Upper lobe of left lung (tissue), 6 donors: Measurements from ENCODE around the gene MYLK. TPM values are rescaled to one million over a fixed set of nuclear protein-coding genes. Genes with fewer than 3 reads are reported as not detected.
A peak's percentile ranks its signal among the peaks of the same experiment; 100 is the strongest.

Experiments used
- ATAC-seq, 2 donors: fragments of 200-7000 bp; cut with Tn5 transposase; one replicate each; pipeline ENCODE4 v1.9.1; 2022; ENCODE audit warnings: mild to moderate bottlenecking in 2 of 2, moderate library complexity in 2 of 2; ENCODE audit not compliant: low FRiP score in 2 of 2
- DNase-seq, 2 donors: peaks; one replicate each; pipeline ENCODE4 v3.0.0-alpha.2; 2019 to 2020
- H3K27ac ChIP-seq, 4 donors: fragments of 200-600 bp; sonication (generic); one replicate each; pipeline ENCODE4 v1.5.1; 2016 to 2019
- H3K27me3 ChIP-seq, 4 donors: fragments of 200-600 bp; sonication (generic); one replicate each; pipeline ENCODE4 v1.5.1; 2017 to 2019
- H3K36me3 ChIP-seq, 4 donors: fragments of 200-600 bp; sonication (generic); one replicate each; pipeline ENCODE4 v1.5.1; 2016 to 2019
- H3K4me1 ChIP-seq, 4 donors: fragments of 200-600 bp; sonication (generic); one replicate each; pipeline ENCODE4 v1.5.1; 2018 to 2019
- H3K4me3 ChIP-seq, 4 donors: fragments of 200-600 bp; sonication (generic); one replicate each; pipeline ENCODE4 v1.5.1; 2017 to 2019; ENCODE audit warnings: mild to moderate bottlenecking in 2 of 4, moderate library complexity in 1 of 4
- H3K9me3 ChIP-seq, 4 donors: fragments of 200-600 bp; sonication (generic); one replicate each; pipeline ENCODE4 v1.5.1; 2018 to 2019
- EP300 ChIP-seq, 4 donors: sonication (generic); formaldehyde crosslinking; IDR thresholded peaks; one replicate each; pipeline ENCODE4 v1.5.1; 2017; ENCODE audit warnings: antibody characterized with exemption in 4 of 4, control low read depth in 2 of 4
- POLR2A ChIP-seq, 4 donors: fragments of 450-650 bp; IDR thresholded peaks; one replicate each; pipeline ENCODE4 v1.5.1; 2016 to 2017; ENCODE audit warnings: antibody characterized with exemption in 4 of 4, mild to moderate bottlenecking in 2 of 4
- POLR2AphosphoS5 ChIP-seq, 2 donors: sonication (generic); formaldehyde crosslinking; IDR thresholded peaks; one replicate each; pipeline ENCODE4 v1.5.1; 2017; ENCODE audit warnings: antibody characterized with exemption in 2 of 2
- WGBS, 2 donors: methylation state at CpG; one replicate each; pipeline ENCODE4 v1.1.5; 2017 to 2018; 5-methylcytosine and 5-hydroxymethylcytosine counted together
- total RNA-seq, 6 donors: library from RNA; depleted of rRNA in 4 of 6; stranded (reverse); fragments of >200 nt in 4 of 6; gene quantifications; one replicate each; pipeline versions ENCODE4 v1.1.0 to v1.2.1, GENCODE V29; 2016 to 2021
- TF ChIP-seq, protein P1 (sequence below), 6 experiments: fragments of 450-650 bp in 4 of 6; fragments of 200-600 bp in 2 of 6; sonication (generic) in 2 of 6; IDR thresholded peaks; one replicate each; pipeline ENCODE4 v1.5.1; 2016 to 2019; ENCODE audit warnings: antibody characterized with exemption in 6 of 6
- donor health status: DM: no; HTN: no; CAD: no; lungs with moderate emphysema.
- donor health status: DM: no; HTN: yes; CAD: no; lungs with severe emphysema.

Gene MYLK
- total RNA-seq, 6 donors from 2014 or later: 105 to 378 (median 160) TPM

DNA sequence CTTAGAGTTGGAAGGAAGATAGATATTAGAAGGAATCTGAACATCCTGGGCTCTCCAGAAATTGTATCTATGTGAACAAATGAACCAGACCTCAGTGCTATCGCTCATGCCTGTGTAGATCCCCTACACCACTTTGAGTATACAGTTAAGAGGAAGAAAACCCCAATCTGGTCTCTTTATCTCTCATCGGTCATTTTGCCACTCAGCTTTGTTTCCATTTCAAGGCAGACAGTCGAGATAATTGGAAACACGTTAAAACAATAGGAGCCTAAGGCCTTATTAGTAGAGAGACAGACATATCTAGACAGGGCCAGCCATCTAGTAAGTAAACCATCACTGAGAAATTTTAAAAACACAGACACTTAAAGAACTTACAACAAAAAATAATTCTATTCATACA, 101.6 kb downstream of the MYLK start:
- 47 to 53% methylated on average over 4 of the region's 4 CpGs for WGBS, 2 donors
- Histone ChIP-seq H3K27me3 (no peaks in the 10 kb centered on the region), H3K4me1 (peaks cover 0 to 8% (median 2%) of the 10 kb centered on the region in 4 donors), H3K27ac (no peak overlapping the region), H3K36me3 (no peaks in the 10 kb centered on the region), H3K9me3 (no peaks in the 10 kb centered on the region), H3K4me3 (no peak overlapping the region)
- TF ChIP-seq, protein P1, sequence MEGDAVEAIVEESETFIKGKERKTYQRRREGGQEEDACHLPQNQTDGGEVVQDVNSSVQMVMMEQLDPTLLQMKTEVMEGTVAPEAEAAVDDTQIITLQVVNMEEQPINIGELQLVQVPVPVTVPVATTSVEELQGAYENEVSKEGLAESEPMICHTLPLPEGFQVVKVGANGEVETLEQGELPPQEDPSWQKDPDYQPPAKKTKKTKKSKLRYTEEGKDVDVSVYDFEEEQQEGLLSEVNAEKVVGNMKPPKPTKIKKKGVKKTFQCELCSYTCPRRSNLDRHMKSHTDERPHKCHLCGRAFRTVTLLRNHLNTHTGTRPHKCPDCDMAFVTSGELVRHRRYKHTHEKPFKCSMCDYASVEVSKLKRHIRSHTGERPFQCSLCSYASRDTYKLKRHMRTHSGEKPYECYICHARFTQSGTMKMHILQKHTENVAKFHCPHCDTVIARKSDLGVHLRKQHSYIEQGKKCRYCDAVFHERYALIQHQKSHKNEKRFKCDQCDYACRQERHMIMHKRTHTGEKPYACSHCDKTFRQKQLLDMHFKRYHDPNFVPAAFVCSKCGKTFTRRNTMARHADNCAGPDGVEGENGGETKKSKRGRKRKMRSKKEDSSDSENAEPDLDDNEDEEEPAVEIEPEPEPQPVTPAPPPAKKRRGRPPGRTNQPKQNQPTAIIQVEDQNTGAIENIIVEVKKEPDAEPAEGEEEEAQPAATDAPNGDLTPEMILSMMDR (IDR thresholded peaks at IDR 0.05): no peak
- no peak for TF ChIP-seq POLR2A (IDR thresholded peaks at IDR 0.05)
- TF ChIP-seq POLR2AphosphoS5 (IDR thresholded peaks at IDR 0.05): no peak
- TF ChIP-seq EP300 (IDR thresholded peaks at IDR 0.05): no peak
- ATAC-seq (no peak), DNase-seq (no peak)

DNA sequence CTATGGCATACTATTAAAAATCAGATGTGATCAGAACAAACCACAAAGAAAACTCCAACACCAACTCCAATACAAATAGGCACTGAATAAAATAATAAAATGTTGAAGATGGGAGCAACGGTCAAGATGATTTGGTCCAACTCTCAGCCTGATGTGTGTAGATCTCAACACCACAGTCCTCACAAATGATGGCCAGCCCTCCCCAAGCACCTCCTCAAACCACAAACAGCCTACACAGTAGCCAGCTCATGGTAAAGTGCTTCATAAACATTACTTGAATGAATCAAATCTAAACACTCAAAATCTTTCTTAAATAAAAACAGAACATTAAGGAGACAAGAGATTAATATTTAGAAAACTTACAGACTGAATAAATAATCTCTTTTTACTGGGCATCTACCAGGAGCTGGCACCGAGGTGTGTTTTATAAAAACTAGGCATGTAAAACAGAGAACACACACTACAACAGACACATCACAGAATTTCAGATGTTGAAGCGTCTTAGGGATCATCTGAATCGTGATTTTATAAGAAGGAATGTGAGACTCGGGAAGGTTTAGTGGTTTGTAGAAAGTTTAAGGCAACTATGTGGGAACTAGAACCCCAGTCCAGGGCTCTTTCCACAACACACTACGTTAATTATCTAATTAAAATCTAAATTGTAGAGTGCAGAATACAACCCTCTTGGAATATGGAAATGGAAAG, 102.4 kb downstream of the MYLK start:
- no peaks in the 10 kb centered on the region for H3K27me3 ChIP-seq
- ATAC-seq: no peak
- 79 to 83% methylated on average over 6 of the region's 6 CpGs for WGBS, 2 donors

GRCh38 chr3:123781138-123781537, 103.0 kb downstream of the MYLK start:
- TF ChIP-seq EP300 (IDR thresholded peaks at IDR 0.05) (no peak), POLR2A (IDR thresholded peaks at IDR 0.05) (no peak), POLR2AphosphoS5 (IDR thresholded peaks at IDR 0.05) (no peak)
- TF ChIP-seq, protein P1 (IDR thresholded peaks at IDR 0.05): no peak
- H3K4me1 ChIP-seq: peaks cover 0 to 8% (median 2%) of the 10 kb centered on the region in 4 donors
- no peaks in the 10 kb centered on the region for H3K9me3 ChIP-seq
- ATAC-seq (no peak), DNase-seq (no peak)
- H3K27me3 ChIP-seq: no peaks in the 10 kb centered on the region
- no peaks in the 10 kb centered on the region for H3K36me3 ChIP-seq
- H3K27ac ChIP-seq: peak overlapping the region in 2 of 4 donors; percentile 18 to 27
- no peak overlapping the region for H3K4me3 ChIP-seq
- WGBS, 2 donors: 74 to 81% methylated on average over 2 of the region's 2 CpGs

More for the DNA sequence above, 102.4 kb downstream of the MYLK start:
- Histone ChIP-seq H3K36me3 (no peaks in the 10 kb centered on the region), H3K4me3 (no peak overlapping the region), H3K27ac (no peak overlapping the region), H3K4me1 (peaks cover 0 to 8% (median 2%) of the 10 kb centered on the region in 4 donors), H3K9me3 (no peaks in the 10 kb centered on the region)
- TF ChIP-seq, protein P1 (IDR thresholded peaks at IDR 0.05): no peak
- TF ChIP-seq POLR2A (IDR thresholded peaks at IDR 0.05) (no peak), EP300 (IDR thresholded peaks at IDR 0.05) (no peak), POLR2AphosphoS5 (IDR thresholded peaks at IDR 0.05) (no peak)
- DNase-seq: no peak

GRCh38 chr3:123780656-123781055, 103.5 kb downstream of the MYLK start:
- no peaks in the 10 kb centered on the region for H3K9me3 ChIP-seq
- H3K27ac ChIP-seq: peak overlapping the region in 3 of 4 donors; percentile 18 to 42 (median 27)
- H3K4me3 ChIP-seq: no peak overlapping the region
- ATAC-seq (no peak), DNase-seq (no peak)
- TF ChIP-seq POLR2A (IDR thresholded peaks at IDR 0.05): no peak
- no peak for TF ChIP-seq EP300 (IDR thresholded peaks at IDR 0.05)
- TF ChIP-seq POLR2AphosphoS5 (IDR thresholded peaks at IDR 0.05): no peak
- TF ChIP-seq, protein P1 (IDR thresholded peaks at IDR 0.05): no peak
- WGBS, 2 donors: 77 to 86% methylated on average over 4 to 6 of the region's 6 CpGs
- H3K27me3 ChIP-seq: no peaks in the 10 kb centered on the region
- H3K36me3 ChIP-seq: no peaks in the 10 kb centered on the region
- H3K4me1 ChIP-seq: peaks cover 0 to 8% (median 2%) of the 10 kb centered on the region in 4 donors
